Endothelial cell of umbilical vein (primary cell): Measurements from ENCODE around the gene SNRNP27. TPM values are rescaled to one million over a fixed set of nuclear protein-coding genes. Genes with fewer than 3 reads are reported as not detected.

Source experiments
- BruUV-seq: library from RNA; stranded (reverse); fragments of 400-500 nt; replicated peaks from 2 replicates; lab custom pipeline; 2021; lab: Mats Ljungman, UMichigan
- CTCF ChIA-PET: fragments of 300-600, 350-600 bp; sonication (Branson Sonifier 250); formaldehyde crosslinking; loops from one replicate; lab custom pipeline; 2021; ENCODE audit warnings: antibody characterized with exemption, inconsistent platforms; lab: Charles Lee
- POLR2A ChIA-PET: fragments of 300-600, 350-600 bp; sonication (Branson Sonifier 250); formaldehyde crosslinking; loops from one replicate; lab custom pipeline; 2021; ENCODE audit warnings: antibody characterized with exemption, inconsistent platforms; lab: Charles Lee
- DNase-seq: peaks from one replicate; pipeline ENCODE4 v3.0.0-alpha.2; 2011; ENCODE audit warnings: low read depth, low spot score
- FAIRE-seq: peaks from 2 replicates; lab custom pipeline; 2011; peaks lifted over from hg19 to GRCh38; lab: Jason Lieb, UNC
- H2AFZ ChIP-seq: 2 replicates; pipeline ENCODE4 v1.6.0; 2012; ENCODE audit warnings: low read depth, low read length, control low read depth, inconsistent platforms
- H3K27ac ChIP-seq: 2 replicates; pipeline ENCODE4 v1.5.1; 2011; ENCODE audit warnings: low read depth, mild to moderate bottlenecking, control low read depth, low read length, moderate library complexity; ENCODE audit not compliant: insufficient read depth
- H3K27me3 ChIP-seq, 2 experiments: 2 replicates each; pipeline versions ENCODE4 v1.6.0 to v1.6.1; 2011; ENCODE audit warnings: low read length in 2 of 2, mixed read lengths in 1 of 2; ENCODE audit not compliant: control insufficient read depth in 2 of 2, insufficient read depth in 2 of 2
- H3K36me3 ChIP-seq, 2 experiments: 2 replicates in 1 of 2; 3 replicates in 1 of 2; pipeline ENCODE4 v1.5.1; 2011; ENCODE audit warnings: low read length in 2 of 2, mild to moderate bottlenecking in 1 of 2, moderate library complexity in 1 of 2; ENCODE audit not compliant: control insufficient read depth in 2 of 2, insufficient read depth in 2 of 2; ENCODE audit errors: extremely low read depth in 1 of 2
- H3K4me1 ChIP-seq: 3 replicates; pipeline ENCODE4 v1.5.1; 2011; ENCODE audit warnings: mild to moderate bottlenecking, low read length; ENCODE audit not compliant: control insufficient read depth, insufficient read depth; ENCODE audit errors: extremely low read depth
- H3K4me2 ChIP-seq: 2 replicates; pipeline ENCODE4 v1.6.1; 2011; ENCODE audit warnings: low read length, control low read depth, mixed read lengths; ENCODE audit not compliant: insufficient read depth
- H3K4me3 ChIP-seq, 3 experiments: fragments of 200-600 bp in 1 of 3; sonication (generic), shearing (Covaris generic) in 1 of 3; replicated peaks in 1 of 3; 2 replicates each; pipeline ENCODE4 v1.5.1; 2011 to 2016; ENCODE audit warnings: control low read depth in 3 of 3, low read length in 3 of 3, mild to moderate bottlenecking in 2 of 3, inconsistent platforms in 1 of 3, low read depth in 1 of 3, moderate library complexity in 1 of 3; ENCODE audit not compliant: insufficient read depth in 1 of 3
- H3K79me2 ChIP-seq: 2 replicates; pipeline ENCODE4 v1.6.0; 2012; ENCODE audit warnings: low read length, inconsistent platforms; ENCODE audit not compliant: control insufficient read depth, insufficient read depth
- H3K9ac ChIP-seq: replicated peaks from 2 replicates; pipeline ENCODE3; 2011; ENCODE audit warnings: low read length, control low read depth; ENCODE audit not compliant: insufficient read depth; ENCODE audit errors: extremely low read depth
- H3K9me1 ChIP-seq: replicated peaks from 3 replicates; pipeline ENCODE4 v1.6.0; 2011; ENCODE audit warnings: mild to moderate bottlenecking, low read length; ENCODE audit not compliant: control insufficient read depth, insufficient read depth; ENCODE audit errors: extremely low read depth
- H3K9me3 ChIP-seq: replicated peaks from 2 replicates; pipeline ENCODE4 v1.5.1; 2012; ENCODE audit warnings: low read length, inconsistent platforms; ENCODE audit not compliant: control insufficient read depth, insufficient read depth
- H4K20me1 ChIP-seq: replicated peaks from 2 replicates; pipeline ENCODE3; 2011; ENCODE audit warnings: mild to moderate bottlenecking, low read length; ENCODE audit not compliant: control insufficient read depth, insufficient read depth; ENCODE audit errors: extremely low read depth
- EZH2 ChIP-seq: IDR thresholded peaks from 2 replicates; pipeline ENCODE4 v1.6.1; 2012; ENCODE audit warnings: borderline replicate concordance, low read depth, mild to moderate bottlenecking, moderate library complexity, low read length, inconsistent platforms; ENCODE audit not compliant: severe bottlenecking
- FOS ChIP-seq: IDR thresholded peaks from 2 replicates; pipeline ENCODE4 v1.6.1; 2011; ENCODE audit warnings: mild to moderate bottlenecking, low read length, moderate library complexity, borderline replicate concordance; ENCODE audit not compliant: insufficient read depth
- GATA2 ChIP-seq: IDR thresholded peaks from 2 replicates; pipeline ENCODE4 v1.7.0; 2011; ENCODE audit warnings: low read depth, mild to moderate bottlenecking, moderate library complexity, mixed read lengths, low read length; ENCODE audit not compliant: insufficient read length, insufficient read depth
- JUN ChIP-seq: IDR thresholded peaks from 2 replicates; pipeline ENCODE4 v1.6.1; 2011; ENCODE audit warnings: borderline replicate concordance, low read depth; ENCODE audit not compliant: insufficient read length, insufficient read depth
- MYC ChIP-seq: IDR thresholded peaks from one replicate; pipeline ENCODE4 v1.6.1; 2011; ENCODE audit warnings: mild to moderate bottlenecking, low read depth, low read length
- POLR2A ChIP-seq: IDR thresholded peaks from 2 replicates; pipeline ENCODE4 v1.6.1; 2012; ENCODE audit warnings: low read depth, mild to moderate bottlenecking, control low read depth, low read length
- POLR2AphosphoS5 ChIP-seq: IDR thresholded peaks from 2 replicates; pipeline ENCODE4 v1.6.1; 2012; ENCODE audit warnings: low read depth, mild to moderate bottlenecking, control low read depth, low read length, moderate library complexity; ENCODE audit not compliant: insufficient read depth
- dilution Hi-C: fragments of 300-500 bp; cut with MboI; formaldehyde crosslinking; loops from one replicate; pipeline ENCODE4 v1.15.0; 2019; ENCODE audit warnings: low sequenced_read_pairs; ENCODE audit not compliant: extremely low pct_ligation_motif_present
- intact Hi-C: fragments of 100-400 bp; cut with micrococcal nuclease; formaldehyde crosslinking; loops from one replicate; pipeline ENCODE4 v1.10.0; 2022
- polyA plus RNA-seq, 4 experiments: library from polyadenylated mRNA; depleted of rRNA in 3 of 4; stranded (reverse) in 3 of 4; unstranded in 1 of 4; fragments of >200 nt; gene quantifications; 2 replicates each; pipeline versions ENCODE4 v1.2.1 to v1.2.3, GENCODE V29; 2011 to 2012; ENCODE audit warnings: missing spikeins in 1 of 4
- total RNA-seq: library from RNA; stranded (reverse); gene quantifications from 2 replicates; pipeline ENCODE4 v1.2.3, GENCODE V29; 2021
- TF ChIP-seq, protein P1 (sequence below), 2 donors: IDR thresholded peaks; 1 replicate in 1 of 2; 2 replicates in 1 of 2; pipeline ENCODE4 v1.5.1; 2011; ENCODE audit warnings: low read length in 2 of 2, mild to moderate bottlenecking in 2 of 2, moderate library complexity in 2 of 2, control low read depth in 1 of 2, inconsistent platforms in 1 of 2, low read depth in 1 of 2; ENCODE audit not compliant: insufficient read depth in 1 of 2; ENCODE audit errors: extremely low read depth in 1 of 2
- TF ChIP-seq, protein P2 (sequence below): IDR thresholded peaks from 2 replicates; pipeline ENCODE4 v1.6.1; 2011; ENCODE audit not compliant: insufficient read depth, insufficient read length

Gene SNRNP27
- total and polyA plus RNA-seq, 2 donors (not counting 3 experiments of a cell fraction or from before 2014, with no cell fraction given), result 12.7 to 50.6 TPM

DNA sequence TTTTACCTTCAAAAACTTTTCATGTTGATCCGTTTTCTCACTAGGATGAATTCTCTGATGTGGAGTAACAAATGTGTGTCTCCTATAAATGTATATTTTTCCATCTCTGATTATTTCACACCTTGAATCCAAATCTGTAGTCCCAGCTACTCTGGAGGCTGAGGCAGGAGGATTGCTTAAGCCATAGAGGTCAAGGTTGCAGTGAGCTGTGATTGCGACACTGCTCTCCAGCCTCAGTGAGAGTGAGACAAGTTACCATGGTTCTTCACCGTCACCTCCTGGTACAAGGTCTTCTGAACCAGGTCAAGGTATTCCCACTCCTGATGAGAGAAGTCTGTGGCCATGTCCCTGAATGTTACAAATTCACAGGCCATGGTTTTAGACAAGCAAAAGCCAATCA lies 49.2 kb upstream of the SNRNP27 start:
- Histone ChIP-seq H3K79me2 (no peaks in the 10 kb centered on the region), H3K27ac (no peak overlapping the region), H3K9ac (no peak overlapping the region), H3K9me3 (no peaks in the 10 kb centered on the region), H3K27me3 (no peaks in the 10 kb centered on the region), H3K4me3 (no peak overlapping the region), H2AFZ (no peak overlapping the region), H4K20me1 (no peaks in the 10 kb centered on the region), H3K9me1 (no peaks in the 10 kb centered on the region), H3K4me1 (peaks cover 6% of the 10 kb centered on the region), H3K4me2 (no peak overlapping the region), H3K36me3 (peaks cover 2 to 6% of the 10 kb centered on the region in 2 experiments)
- no peak for FAIRE-seq
- POLR2A ChIA-PET, result no interaction called here
- CTCF ChIA-PET, result interaction anchor here (1.2 kb wide), 1 partner anchor 120 kb away, joined by 6 read pairs; no protein-coding TSS in a partner anchor
- no peak for DNase-seq
- intact Hi-C loops, result no loop called here
- no peak for TF ChIP-seq JUN
- TF ChIP-seq, protein P1, sequence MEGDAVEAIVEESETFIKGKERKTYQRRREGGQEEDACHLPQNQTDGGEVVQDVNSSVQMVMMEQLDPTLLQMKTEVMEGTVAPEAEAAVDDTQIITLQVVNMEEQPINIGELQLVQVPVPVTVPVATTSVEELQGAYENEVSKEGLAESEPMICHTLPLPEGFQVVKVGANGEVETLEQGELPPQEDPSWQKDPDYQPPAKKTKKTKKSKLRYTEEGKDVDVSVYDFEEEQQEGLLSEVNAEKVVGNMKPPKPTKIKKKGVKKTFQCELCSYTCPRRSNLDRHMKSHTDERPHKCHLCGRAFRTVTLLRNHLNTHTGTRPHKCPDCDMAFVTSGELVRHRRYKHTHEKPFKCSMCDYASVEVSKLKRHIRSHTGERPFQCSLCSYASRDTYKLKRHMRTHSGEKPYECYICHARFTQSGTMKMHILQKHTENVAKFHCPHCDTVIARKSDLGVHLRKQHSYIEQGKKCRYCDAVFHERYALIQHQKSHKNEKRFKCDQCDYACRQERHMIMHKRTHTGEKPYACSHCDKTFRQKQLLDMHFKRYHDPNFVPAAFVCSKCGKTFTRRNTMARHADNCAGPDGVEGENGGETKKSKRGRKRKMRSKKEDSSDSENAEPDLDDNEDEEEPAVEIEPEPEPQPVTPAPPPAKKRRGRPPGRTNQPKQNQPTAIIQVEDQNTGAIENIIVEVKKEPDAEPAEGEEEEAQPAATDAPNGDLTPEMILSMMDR (IDR thresholded peaks at IDR 0.05; ENCODE audit: extremely low read depth in 1 of 2, insufficient read depth in 1 of 2, low read depth in 1 of 2, low read length in 2 of 2), result no peak
- TF ChIP-seq MYC, result no peak
- TF ChIP-seq, protein P2, sequence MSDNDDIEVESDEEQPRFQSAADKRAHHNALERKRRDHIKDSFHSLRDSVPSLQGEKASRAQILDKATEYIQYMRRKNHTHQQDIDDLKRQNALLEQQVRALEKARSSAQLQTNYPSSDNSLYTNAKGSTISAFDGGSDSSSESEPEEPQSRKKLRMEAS, result no peak
- TF ChIP-seq POLR2AphosphoS5, result no peak
- no peak for TF ChIP-seq GATA2
- TF ChIP-seq FOS, result no peak
- TF ChIP-seq EZH2, result no peak
- no peak for TF ChIP-seq POLR2A
- dilution Hi-C loops, result no loop called here
- no TSS peak for BruUV-seq
